8988T (cell line): Measurements from ENCODE around the gene NADSYN1.

ENCODE experiments used
- DNase-seq: peaks from one replicate; pipeline ENCODE4 v3.0.0; 2011

The NADSYN1 gene

GRCh38 chr11:71452199-71453036 lies 585 bp upstream of the NADSYN1 start:
- no peak for DNase-seq

GRCh38 chr11:71453918-71454304 lies 908 bp downstream of the NADSYN1 start:
- no peak for DNase-seq

- no peak for DNase-seq
Measured at GRCh38 chr11:71454470-71455113, 1.6 kb downstream of the NADSYN1 start.

DNA sequence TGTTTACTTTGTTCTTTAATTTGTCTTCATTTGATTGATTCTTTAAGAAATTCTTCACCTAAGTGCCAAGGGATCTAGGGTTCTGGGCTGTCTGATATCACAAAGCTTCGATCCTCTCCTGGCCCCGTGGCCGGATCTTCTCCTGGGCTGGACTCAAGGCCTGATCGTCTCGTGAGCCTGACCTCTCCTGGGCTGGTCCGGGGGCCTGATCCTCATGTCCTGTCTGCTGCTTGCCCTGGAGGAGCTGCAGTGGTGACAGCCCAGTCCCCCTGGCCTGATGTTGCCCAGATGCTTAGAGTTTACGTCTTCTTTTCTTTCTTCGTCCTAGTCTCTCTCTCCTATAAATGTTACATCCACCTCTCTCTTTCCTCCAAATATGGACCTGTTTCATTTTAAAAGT lies 3.3 kb downstream of the NADSYN1 start:
- no peak for DNase-seq

GRCh38 chr11:71456831-71457230 lies 3.8 kb downstream of the NADSYN1 start:
- DNase-seq: no peak

DNA sequence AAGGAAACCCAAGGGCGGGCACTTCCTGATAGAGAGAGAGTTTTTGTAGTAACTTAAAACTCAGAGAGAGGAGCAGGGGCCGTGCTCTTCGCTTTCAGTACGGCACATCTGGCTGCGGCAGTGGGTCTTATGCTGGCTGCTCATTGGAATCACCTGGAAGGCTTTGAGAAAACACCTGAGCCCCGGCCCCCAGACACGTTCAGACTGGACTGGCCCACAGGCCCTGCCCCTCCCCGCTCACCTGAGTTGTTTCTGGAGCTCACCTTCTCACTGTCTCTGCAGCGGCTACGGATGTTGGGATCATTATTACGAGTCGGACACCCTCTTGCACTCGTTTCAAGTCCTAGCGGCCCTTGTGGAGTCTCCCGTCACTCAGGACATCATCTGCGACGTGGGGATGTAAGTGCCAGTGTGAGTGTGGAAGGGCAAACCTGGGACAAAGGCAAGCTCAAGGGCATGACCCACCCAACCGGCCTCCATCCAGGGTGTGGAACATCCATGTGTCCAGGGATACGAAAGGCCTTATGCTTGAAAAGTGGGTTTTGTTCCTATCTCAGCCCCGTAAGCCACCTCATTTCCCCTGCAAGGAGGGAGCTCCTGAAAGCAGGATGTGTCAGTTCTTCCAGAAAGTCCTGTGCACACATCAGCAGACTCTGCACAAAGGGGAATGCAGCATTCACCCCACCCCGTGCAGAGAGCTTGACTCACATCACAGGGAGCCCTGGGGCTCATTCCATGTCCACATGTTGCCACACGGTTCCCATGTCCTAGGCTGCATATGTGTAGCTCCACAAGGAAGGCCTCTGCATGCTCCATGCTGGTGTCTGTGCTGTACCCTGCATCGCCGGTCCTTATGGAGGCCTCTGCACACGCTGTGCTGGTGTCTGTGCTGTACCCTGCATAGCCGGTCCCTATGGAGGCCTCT lies 5.4 kb downstream of the NADSYN1 start:
- no peak for DNase-seq

DNA sequence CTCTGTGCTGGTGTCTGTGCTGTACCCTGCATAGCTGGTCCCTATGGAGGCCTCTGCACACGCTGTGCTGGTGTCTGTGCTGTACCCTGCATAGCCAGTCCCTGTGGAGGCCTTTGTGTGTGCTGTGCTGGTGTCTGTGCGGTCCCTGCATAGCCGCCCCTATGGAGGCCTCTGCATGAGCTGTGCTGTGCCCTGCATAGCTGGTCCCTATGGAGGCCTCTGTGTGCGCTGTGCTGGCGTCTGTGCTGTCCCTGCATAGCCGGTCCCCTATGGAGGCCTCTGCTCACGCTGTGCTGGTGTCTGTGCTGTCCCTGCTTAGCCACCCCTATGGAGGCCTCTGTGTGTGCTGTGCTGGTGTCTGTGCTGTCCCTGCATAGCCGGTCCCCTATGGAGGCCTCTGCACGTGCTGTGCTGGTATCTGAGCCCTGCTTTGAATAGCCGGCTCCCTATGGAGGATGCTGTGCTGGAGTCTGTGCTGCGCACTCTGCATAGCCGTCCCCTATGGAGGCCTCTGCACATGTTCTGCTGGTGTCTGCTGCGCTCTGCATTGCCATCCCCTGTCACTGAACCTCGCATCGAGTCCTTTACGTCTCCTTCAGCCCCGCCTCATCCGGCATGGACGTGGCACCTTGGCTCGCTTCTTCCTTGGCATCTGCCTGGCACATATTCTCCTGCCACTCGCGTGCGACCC lies 6.2 kb downstream of the NADSYN1 start:
- DNase-seq: no peak

- no peak for DNase-seq
Measured at GRCh38 chr11:71459767-71460320, 6.8 kb downstream of the NADSYN1 start.

GRCh38 chr11:71461696-71462095 lies 8.7 kb downstream of the NADSYN1 start:
- no peak for DNase-seq

- DNase-seq: no peak
Measured at GRCh38 chr11:71462726-71463125, 9.7 kb downstream of the NADSYN1 start.

GRCh38 chr11:71463331-71464211 lies 10.6 kb downstream of the NADSYN1 start:
- no peak for DNase-seq

GRCh38 chr11:71465054-71465453 lies 12.1 kb downstream of the NADSYN1 start:
- no peak for DNase-seq

DNA sequence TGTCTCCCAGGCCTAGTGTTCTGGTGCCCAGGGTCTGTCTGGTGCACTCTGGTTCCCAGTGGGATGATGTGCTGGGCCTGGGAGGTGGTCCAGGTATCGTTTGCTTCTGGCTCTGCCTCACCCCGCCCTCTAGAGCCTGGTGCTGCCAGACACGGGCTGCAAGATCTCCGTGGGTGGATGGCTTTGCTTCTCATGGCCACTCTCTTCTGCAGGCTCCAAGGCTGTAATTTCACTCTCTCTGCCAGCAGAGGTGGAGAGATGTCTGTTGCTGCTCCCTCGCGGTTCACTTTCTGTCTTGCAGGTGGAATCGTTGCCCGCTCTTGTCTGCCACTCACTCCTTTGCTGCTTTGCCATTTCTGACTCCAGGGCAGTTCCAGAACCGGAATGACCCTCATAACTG lies 13.4 kb downstream of the NADSYN1 start:
- DNase-seq: no peak

- DNase-seq: no peak
Measured at GRCh38 chr11:71467164-71467563, 14.2 kb downstream of the NADSYN1 start.

DNA sequence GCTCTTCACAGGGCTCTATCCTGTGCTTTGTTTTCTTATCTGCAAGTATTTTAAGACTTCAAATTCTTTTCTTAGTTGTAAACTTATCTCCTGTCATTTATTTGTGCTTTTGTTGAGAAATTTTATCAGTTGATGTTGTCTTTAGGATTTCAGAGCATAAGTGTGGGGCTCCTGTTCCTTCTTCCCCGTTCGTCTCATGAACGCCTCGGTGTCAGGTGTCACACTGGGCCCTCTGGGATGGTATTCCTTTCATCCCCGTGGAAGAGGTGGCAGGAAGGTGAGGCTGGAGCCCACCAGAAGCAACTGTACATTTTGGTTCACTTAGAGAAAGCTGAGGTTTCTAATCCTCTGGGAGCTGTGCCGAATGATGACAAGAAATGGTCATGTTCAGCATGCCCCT lies 17.9 kb downstream of the NADSYN1 start:
- DNase-seq: no peak

DNA sequence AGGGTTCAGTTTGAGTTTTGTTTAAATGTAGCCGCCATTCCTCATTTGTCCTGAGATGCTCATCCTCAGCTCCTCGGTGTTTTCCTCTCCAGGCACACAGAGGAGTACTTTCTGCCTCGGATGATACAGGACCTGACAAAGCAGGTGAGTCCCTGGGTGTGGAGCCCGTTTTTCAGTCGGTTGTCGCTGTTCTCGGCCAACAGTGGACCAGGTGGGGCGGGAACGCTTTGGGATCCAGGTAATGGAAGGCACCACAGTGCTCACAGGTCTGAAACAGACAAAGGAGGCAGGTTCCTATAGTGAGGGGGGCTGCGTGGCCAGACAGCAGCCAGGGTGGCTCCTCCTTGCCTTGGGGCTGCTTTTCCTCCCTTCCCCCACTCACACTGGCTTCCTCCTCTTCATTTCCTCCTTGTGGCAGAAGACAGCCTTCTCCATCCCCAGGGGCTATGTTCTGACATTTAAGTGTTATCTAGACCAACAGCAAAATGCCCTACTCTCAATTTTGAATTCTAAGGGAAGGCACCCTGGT lies 19.4 kb downstream of the NADSYN1 start:
- no peak for DNase-seq

- no peak for DNase-seq
Measured at GRCh38 chr11:71472941-71473792, 20.2 kb downstream of the NADSYN1 start.

- no peak for DNase-seq
Measured at GRCh38 chr11:71473793-71474080, 20.7 kb downstream of the NADSYN1 start.

GRCh38 chr11:71474141-71474770 lies 21.3 kb downstream of the NADSYN1 start:
- no peak for DNase-seq
